ENCODE data around the gene RNF182. TPM values are rescaled to one million over a fixed set of nuclear protein-coding genes. Genes with fewer than 3 reads are reported as not detected.

Gene RNF182
- total and polyA plus RNA-seq, 9 of the 15 experiments (the other 6 are each of a cell fraction or from before 2014, with no cell fraction given) = 12.8 to 22.8 (median 17.5) TPM

DNA sequence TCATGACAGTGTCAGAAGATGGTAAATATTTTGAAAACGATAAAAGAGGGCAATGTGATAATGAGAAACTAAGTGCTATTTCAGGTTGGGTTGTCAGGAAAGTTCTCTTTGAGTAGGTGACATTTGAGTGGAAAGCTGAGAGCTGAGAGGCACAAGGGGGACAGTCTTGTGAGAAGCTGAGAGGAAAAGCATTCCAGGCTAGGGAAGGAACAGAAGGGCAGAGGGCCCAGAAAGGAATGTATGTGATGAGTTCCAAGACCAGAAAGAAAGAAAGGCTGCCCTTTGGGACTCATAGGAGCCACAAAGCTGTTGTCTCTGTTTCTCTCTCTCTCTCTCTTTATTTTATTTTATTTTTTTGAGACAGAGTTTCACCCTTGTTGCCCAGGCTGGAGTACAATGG is 7.6 kb upstream of the RNF182 start (continued):
- TF ChIP-seq, protein P1, sequence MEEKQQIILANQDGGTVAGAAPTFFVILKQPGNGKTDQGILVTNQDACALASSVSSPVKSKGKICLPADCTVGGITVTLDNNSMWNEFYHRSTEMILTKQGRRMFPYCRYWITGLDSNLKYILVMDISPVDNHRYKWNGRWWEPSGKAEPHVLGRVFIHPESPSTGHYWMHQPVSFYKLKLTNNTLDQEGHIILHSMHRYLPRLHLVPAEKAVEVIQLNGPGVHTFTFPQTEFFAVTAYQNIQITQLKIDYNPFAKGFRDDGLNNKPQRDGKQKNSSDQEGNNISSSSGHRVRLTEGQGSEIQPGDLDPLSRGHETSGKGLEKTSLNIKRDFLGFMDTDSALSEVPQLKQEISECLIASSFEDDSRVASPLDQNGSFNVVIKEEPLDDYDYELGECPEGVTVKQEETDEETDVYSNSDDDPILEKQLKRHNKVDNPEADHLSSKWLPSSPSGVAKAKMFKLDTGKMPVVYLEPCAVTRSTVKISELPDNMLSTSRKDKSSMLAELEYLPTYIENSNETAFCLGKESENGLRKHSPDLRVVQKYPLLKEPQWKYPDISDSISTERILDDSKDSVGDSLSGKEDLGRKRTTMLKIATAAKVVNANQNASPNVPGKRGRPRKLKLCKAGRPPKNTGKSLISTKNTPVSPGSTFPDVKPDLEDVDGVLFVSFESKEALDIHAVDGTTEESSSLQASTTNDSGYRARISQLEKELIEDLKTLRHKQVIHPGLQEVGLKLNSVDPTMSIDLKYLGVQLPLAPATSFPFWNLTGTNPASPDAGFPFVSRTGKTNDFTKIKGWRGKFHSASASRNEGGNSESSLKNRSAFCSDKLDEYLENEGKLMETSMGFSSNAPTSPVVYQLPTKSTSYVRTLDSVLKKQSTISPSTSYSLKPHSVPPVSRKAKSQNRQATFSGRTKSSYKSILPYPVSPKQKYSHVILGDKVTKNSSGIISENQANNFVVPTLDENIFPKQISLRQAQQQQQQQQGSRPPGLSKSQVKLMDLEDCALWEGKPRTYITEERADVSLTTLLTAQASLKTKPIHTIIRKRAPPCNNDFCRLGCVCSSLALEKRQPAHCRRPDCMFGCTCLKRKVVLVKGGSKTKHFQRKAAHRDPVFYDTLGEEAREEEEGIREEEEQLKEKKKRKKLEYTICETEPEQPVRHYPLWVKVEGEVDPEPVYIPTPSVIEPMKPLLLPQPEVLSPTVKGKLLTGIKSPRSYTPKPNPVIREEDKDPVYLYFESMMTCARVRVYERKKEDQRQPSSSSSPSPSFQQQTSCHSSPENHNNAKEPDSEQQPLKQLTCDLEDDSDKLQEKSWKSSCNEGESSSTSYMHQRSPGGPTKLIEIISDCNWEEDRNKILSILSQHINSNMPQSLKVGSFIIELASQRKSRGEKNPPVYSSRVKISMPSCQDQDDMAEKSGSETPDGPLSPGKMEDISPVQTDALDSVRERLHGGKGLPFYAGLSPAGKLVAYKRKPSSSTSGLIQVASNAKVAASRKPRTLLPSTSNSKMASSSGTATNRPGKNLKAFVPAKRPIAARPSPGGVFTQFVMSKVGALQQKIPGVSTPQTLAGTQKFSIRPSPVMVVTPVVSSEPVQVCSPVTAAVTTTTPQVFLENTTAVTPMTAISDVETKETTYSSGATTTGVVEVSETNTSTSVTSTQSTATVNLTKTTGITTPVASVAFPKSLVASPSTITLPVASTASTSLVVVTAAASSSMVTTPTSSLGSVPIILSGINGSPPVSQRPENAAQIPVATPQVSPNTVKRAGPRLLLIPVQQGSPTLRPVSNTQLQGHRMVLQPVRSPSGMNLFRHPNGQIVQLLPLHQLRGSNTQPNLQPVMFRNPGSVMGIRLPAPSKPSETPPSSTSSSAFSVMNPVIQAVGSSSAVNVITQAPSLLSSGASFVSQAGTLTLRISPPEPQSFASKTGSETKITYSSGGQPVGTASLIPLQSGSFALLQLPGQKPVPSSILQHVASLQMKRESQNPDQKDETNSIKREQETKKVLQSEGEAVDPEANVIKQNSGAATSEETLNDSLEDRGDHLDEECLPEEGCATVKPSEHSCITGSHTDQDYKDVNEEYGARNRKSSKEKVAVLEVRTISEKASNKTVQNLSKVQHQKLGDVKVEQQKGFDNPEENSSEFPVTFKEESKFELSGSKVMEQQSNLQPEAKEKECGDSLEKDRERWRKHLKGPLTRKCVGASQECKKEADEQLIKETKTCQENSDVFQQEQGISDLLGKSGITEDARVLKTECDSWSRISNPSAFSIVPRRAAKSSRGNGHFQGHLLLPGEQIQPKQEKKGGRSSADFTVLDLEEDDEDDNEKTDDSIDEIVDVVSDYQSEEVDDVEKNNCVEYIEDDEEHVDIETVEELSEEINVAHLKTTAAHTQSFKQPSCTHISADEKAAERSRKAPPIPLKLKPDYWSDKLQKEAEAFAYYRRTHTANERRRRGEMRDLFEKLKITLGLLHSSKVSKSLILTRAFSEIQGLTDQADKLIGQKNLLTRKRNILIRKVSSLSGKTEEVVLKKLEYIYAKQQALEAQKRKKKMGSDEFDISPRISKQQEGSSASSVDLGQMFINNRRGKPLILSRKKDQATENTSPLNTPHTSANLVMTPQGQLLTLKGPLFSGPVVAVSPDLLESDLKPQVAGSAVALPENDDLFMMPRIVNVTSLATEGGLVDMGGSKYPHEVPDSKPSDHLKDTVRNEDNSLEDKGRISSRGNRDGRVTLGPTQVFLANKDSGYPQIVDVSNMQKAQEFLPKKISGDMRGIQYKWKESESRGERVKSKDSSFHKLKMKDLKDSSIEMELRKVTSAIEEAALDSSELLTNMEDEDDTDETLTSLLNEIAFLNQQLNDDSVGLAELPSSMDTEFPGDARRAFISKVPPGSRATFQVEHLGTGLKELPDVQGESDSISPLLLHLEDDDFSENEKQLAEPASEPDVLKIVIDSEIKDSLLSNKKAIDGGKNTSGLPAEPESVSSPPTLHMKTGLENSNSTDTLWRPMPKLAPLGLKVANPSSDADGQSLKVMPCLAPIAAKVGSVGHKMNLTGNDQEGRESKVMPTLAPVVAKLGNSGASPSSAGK (IDR thresholded peaks at IDR 0.05) = no peak
- no peak for TF ChIP-seq BRCA1 (IDR thresholded peaks at IDR 0.05)
- no peak for TF ChIP-seq BRCA1 (CRISPR knock-in tag; IDR thresholded peaks at IDR 0.05)
- TF ChIP-seq SP2 (IDR thresholded peaks at IDR 0.05; ENCODE audit: extremely low read depth, low read depth, low read length, poor library complexity, severe bottlenecking) = no peak
